NCI-H748 (cell line): ENCODE measurements around the gene NRXN2.

ENCODE experiments used
- DNase-seq: peaks from one replicate; lab custom pipeline; 2025; ENCODE audit not compliant: unreplicated experiment; lab: John Stamatoyannopoulos, UW

NRXN2 gene

GRCh38 chr11:64594159-64594939 lies 128.6 kb downstream of the NRXN2 start:
- DNase-seq, result no peak

GRCh38 chr11:64593156-64594105 lies 129.6 kb downstream of the NRXN2 start:
- no peak for DNase-seq

- no peak for DNase-seq
Observed at GRCh38 chr11:64592656-64593055, 130.3 kb downstream of the NRXN2 start.

GRCh38 chr11:64592234-64592615 lies 130.8 kb downstream of the NRXN2 start:
- DNase-seq, result no peak

- DNase-seq, result no peak
Observed at GRCh38 chr11:64591257-64592233, 131.5 kb downstream of the NRXN2 start.

- no peak for DNase-seq
Observed at GRCh38 chr11:64590763-64591221, 132.2 kb downstream of the NRXN2 start, which contains the start of gene SLC22A12. Gene SLC22A12 (plus strand): TSS chr11:64591220. CDS start chr11:64591557, 337 bp downstream.

GRCh38 chr11:64588701-64589100 lies 134.3 kb downstream of the NRXN2 start:
- no peak for DNase-seq

GRCh38 chr11:64586366-64586765 lies 136.6 kb downstream of the NRXN2 start:
- no peak for DNase-seq

GRCh38 chr11:64585150-64585549 lies 137.8 kb downstream of the NRXN2 start:
- no peak for DNase-seq

- DNase-seq, result no peak
Observed at GRCh38 chr11:64583296-64584262, 139.4 kb downstream of the NRXN2 start.

- DNase-seq, result no peak
Observed at GRCh38 chr11:64582885-64583284, 140.1 kb downstream of the NRXN2 start.

GRCh38 chr11:64581057-64581523 lies 141.9 kb downstream of the NRXN2 start:
- DNase-seq, result no peak

- no peak for DNase-seq
Observed at GRCh38 chr11:64580412-64580811, 142.6 kb downstream of the NRXN2 start.

GRCh38 chr11:64577202-64577601 lies 145.8 kb downstream of the NRXN2 start:
- DNase-seq, result no peak

- no peak for DNase-seq
Observed at GRCh38 chr11:64572143-64572542, 150.9 kb downstream of the NRXN2 start.

GRCh38 chr11:64571410-64572091 lies 151.4 kb downstream of the NRXN2 start:
- no peak for DNase-seq

GRCh38 chr11:64571050-64571409 lies 152.0 kb downstream of the NRXN2 start:
- DNase-seq, result no peak

GRCh38 chr11:64570341-64570740 lies 152.7 kb downstream of the NRXN2 start:
- no peak for DNase-seq
